Mucosa of descending colon (tissue), 3 donors: ENCODE measurements around the gene PLIN5. TPM values are rescaled to one million over a fixed set of nuclear protein-coding genes. Genes with fewer than 3 reads are reported as not detected.

ENCODE experiments used
- ATAC-seq: fragments of 200-7000 bp; cut with Tn5 transposase; one replicate; pipeline ENCODE4 v1.9.1; 2020; ENCODE audit warnings: mild to moderate bottlenecking, moderate library complexity
- DNase-seq, 3 donors: peaks; one replicate each; pipeline ENCODE4 v3.0.0-alpha.2; 2020
- H3K36me3 ChIP-seq: fragments of 200-600 bp; one replicate; pipeline ENCODE4 v1.8.0; 2021; ENCODE audit warnings: low read depth, mild to moderate bottlenecking
- H3K4me1 ChIP-seq: fragments of 200-600 bp; one replicate; pipeline ENCODE4 v1.8.0; 2021; ENCODE audit warnings: low read depth, mild to moderate bottlenecking
- H3K4me3 ChIP-seq: fragments of 200-600 bp; one replicate; pipeline ENCODE4 v1.8.0; 2021; ENCODE audit warnings: mild to moderate bottlenecking
- H3K9me3 ChIP-seq: fragments of 200-600 bp; one replicate; pipeline ENCODE4 v1.8.0; 2021; ENCODE audit warnings: mild to moderate bottlenecking
- intact Hi-C, 2 donors: fragments of 100-400 bp; cut with DNase I in 1 of 2; cut with micrococcal nuclease in 1 of 2; formaldehyde crosslinking; loops; one replicate each; pipeline versions ENCODE4 v1.11.0 to v1.11.1; 2022; cut with DNase I, micrococcal nuclease
- total RNA-seq, 3 donors: library from RNA; stranded (reverse); fragmentation: NEBNext Ultra II Directional in 2 of 3; extraction: Animal tissue kit (Norgen Biotek cat#: 25700) in 2 of 3; gene quantifications; one replicate each; pipeline versions ENCODE4 v1.2.1 to v1.2.4, GENCODE V29; 2021 to 2023
- TF ChIP-seq, protein P1 (sequence below): fragments of 200-600 bp; IDR thresholded peaks from one replicate; pipeline ENCODE4 v1.8.0; 2022; ENCODE audit warnings: antibody characterized with exemption, mild to moderate bottlenecking
- donor health status: DM: no; HTN: no; CAD: no; lungs with moderate emphysema.
- donor health status: DM: no; HTN: no; CAD: no.
- donor health status: DM: no; HTN: yes; CAD: no.

PLIN5 gene
- total RNA-seq, 3 donors from 2014 or later = 3.2 to 6.7 (median 4.5) TPM

DNA sequence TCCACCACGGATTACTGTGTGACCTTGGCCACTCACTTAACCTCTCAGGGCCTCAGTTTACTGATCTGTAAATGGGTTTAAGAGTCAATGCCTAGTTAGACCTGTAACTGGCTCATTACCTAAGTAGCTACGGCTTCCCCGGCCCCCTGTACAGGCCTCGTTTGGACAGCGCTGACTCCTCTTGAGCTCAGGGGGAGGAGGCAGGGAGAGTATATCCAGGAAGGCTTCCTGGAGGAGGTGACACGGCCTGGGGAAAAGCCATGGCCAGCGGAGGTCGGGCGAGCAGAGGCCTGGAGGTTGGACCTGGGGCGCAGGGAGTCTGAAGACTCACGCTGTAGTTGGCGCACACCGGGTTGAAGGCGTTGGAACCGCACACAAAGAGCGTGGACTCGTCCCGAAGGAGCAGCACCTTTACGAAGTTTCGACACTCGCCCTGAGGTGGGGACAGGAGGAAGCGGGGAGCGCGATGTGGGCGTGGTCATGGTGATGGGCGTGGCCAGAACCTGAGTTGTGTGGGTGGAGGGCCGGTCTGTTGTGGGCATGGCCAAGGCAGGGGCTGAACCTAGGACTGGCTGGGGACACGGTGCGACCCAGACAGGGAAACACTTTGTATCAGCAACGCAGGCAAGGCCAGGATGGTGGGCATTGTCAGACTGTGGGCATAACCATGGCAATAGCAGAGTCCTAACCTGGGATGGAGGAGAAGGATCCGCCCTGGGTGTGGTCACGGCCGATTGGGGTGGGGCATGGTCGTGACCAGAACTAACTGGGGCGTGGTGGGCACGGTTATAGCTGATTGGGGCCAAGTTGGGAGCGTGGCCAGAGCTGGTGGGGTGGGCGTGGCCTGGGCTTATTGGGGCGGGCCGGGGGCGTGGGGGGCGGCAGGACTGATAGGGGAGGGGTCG, 20.9 kb upstream of the PLIN5 start:
- ATAC-seq = peak; percentile 76
- no peaks in the 10 kb centered on the region for H3K36me3 ChIP-seq
- no peaks in the 10 kb centered on the region for H3K9me3 ChIP-seq
- TF ChIP-seq, protein P1, sequence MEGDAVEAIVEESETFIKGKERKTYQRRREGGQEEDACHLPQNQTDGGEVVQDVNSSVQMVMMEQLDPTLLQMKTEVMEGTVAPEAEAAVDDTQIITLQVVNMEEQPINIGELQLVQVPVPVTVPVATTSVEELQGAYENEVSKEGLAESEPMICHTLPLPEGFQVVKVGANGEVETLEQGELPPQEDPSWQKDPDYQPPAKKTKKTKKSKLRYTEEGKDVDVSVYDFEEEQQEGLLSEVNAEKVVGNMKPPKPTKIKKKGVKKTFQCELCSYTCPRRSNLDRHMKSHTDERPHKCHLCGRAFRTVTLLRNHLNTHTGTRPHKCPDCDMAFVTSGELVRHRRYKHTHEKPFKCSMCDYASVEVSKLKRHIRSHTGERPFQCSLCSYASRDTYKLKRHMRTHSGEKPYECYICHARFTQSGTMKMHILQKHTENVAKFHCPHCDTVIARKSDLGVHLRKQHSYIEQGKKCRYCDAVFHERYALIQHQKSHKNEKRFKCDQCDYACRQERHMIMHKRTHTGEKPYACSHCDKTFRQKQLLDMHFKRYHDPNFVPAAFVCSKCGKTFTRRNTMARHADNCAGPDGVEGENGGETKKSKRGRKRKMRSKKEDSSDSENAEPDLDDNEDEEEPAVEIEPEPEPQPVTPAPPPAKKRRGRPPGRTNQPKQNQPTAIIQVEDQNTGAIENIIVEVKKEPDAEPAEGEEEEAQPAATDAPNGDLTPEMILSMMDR = no peak
- peak in 2 of 3 donors; percentile 37 to 74 for DNase-seq
- no peaks in the 10 kb centered on the region for H3K4me1 ChIP-seq
- no peak overlapping the region for H3K4me3 ChIP-seq
- intact Hi-C loops = no loop called here

GRCh38 chr19:4554717-4555116, 19.7 kb upstream of the PLIN5 start:
- DNase-seq (no peak), ATAC-seq (no peak)
- Histone ChIP-seq H3K9me3 (no peaks in the 10 kb centered on the region), H3K4me3 (no peak overlapping the region), H3K4me1 (no peaks in the 10 kb centered on the region), H3K36me3 (no peaks in the 10 kb centered on the region)
- TF ChIP-seq, protein P1 = no peak
- intact Hi-C loops = no loop called here

- intact Hi-C loops = no loop called here
- DNase-seq (no peak), ATAC-seq (no peak)
- TF ChIP-seq, protein P1 = no peak
- Histone ChIP-seq H3K36me3 (no peaks in the 10 kb centered on the region), H3K9me3 (no peaks in the 10 kb centered on the region), H3K4me1 (no peaks in the 10 kb centered on the region), H3K4me3 (no peak overlapping the region)
These were observed 18.8 kb upstream of the PLIN5 start for GRCh38 chr19:4553775-4554174.

DNA sequence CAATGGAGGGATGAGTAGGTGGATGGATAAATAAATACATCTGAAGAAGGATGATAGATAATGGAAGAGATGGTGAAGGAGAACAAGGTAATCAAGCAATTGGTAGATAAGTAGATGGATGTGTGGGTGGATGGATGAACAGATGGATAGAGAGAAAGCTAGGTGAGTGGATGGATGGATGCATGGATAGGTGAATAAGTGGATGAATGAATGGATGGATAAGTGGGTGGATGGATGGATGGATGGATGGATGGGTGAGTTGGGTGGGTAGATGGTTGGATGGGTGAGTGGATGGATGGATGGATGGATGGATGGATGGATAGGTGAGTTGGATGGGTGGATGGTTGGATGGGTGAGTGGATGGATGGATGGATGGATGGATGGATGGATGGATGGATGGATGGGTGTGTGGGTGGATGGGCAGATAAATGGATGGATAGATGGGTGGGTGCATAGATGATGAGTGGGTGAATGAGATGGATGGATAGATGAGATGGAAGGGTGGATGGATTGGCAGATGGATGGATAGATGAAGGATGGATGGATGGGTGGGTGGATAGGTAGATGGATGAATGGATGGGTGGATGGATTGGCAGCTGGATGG, 18.2 kb upstream of the PLIN5 start:
- DNase-seq (no peak), ATAC-seq (no peak)
- Histone ChIP-seq H3K9me3 (no peaks in the 10 kb centered on the region), H3K36me3 (no peaks in the 10 kb centered on the region), H3K4me1 (no peaks in the 10 kb centered on the region), H3K4me3 (no peak overlapping the region)
- intact Hi-C loops = no loop called here
- TF ChIP-seq, protein P1 = no peak

- TF ChIP-seq, protein P1 = no peak
- peak; percentile 26 for ATAC-seq
These were observed 17.4 kb upstream of the PLIN5 start for GRCh38 chr19:4552525-4552819.

More at GRCh38 chr19:4552525-4552819, 17.4 kb upstream of the PLIN5 start:
- H3K9me3 ChIP-seq = no peaks in the 10 kb centered on the region
- no peaks in the 10 kb centered on the region for H3K4me1 ChIP-seq
- no peaks in the 10 kb centered on the region for H3K36me3 ChIP-seq
- DNase-seq = no peak
- H3K4me3 ChIP-seq = no peak overlapping the region
- intact Hi-C loops = no loop called here
